ENCODE results near the gene ATP6V0D1. TPM values are rescaled to one million over a fixed set of nuclear protein-coding genes. Genes with fewer than 3 reads are reported as not detected.
"Not testable (repeated sequence)": the region's sequence is repeated elsewhere in the genome, so short reads cannot be mapped to it uniquely, and the experiment has no call there.

The ATP6V0D1 gene
- total RNA-seq, 4 donors from 2014 or later = 103 to 131 (median 119) TPM

DNA sequence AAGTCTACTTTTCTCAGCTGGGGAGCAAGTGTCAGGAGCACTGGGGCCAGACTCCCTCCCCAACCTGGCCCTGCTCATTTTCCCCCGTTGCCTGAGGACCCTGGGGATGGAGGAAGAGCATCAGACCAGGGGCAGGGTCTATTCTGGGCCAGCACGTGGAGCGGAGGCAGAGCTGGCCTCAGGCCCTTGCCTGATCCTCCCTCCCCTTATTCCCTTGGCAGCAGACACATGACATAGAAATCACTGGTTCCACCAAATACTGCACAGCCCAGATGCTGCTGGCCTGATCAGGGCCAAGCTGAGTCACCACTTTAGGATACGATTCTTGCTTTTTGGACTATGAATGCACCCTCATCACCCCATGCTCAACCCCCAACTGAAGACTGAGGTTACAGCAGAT, 18.1 kb upstream of the ATP6V0D1 start:
- Histone ChIP-seq H3K9me3 (no peaks in the 10 kb centered on the region), H3K36me3 (peaks cover 0 to 21% (median 8%) of the 10 kb centered on the region in 4 donors), H3K4me3 (no peak overlapping the region), H3K4me1 (peaks cover 0 to 14% (median 10%) of the 10 kb centered on the region in 4 donors), H3K27ac (replicated peaks in 1 of 4) (peak overlapping the region in 1 of 4 donors; percentile 26), H3K27me3 (no peaks in the 10 kb centered on the region)
- intact Hi-C loops (cut with DNase I) = no loop called here
- 39% methylated on average over 3 of the region's 4 CpGs for WGBS
- TF ChIP-seq POLR2AphosphoS5 (IDR thresholded peaks at IDR 0.05) = no peak
- TF ChIP-seq EP300 (IDR thresholded peaks at IDR 0.05) = no peak
- TF ChIP-seq POLR2A (IDR thresholded peaks at IDR 0.05; ENCODE audit: low read depth) = no peak
- TF ChIP-seq, protein P1, sequence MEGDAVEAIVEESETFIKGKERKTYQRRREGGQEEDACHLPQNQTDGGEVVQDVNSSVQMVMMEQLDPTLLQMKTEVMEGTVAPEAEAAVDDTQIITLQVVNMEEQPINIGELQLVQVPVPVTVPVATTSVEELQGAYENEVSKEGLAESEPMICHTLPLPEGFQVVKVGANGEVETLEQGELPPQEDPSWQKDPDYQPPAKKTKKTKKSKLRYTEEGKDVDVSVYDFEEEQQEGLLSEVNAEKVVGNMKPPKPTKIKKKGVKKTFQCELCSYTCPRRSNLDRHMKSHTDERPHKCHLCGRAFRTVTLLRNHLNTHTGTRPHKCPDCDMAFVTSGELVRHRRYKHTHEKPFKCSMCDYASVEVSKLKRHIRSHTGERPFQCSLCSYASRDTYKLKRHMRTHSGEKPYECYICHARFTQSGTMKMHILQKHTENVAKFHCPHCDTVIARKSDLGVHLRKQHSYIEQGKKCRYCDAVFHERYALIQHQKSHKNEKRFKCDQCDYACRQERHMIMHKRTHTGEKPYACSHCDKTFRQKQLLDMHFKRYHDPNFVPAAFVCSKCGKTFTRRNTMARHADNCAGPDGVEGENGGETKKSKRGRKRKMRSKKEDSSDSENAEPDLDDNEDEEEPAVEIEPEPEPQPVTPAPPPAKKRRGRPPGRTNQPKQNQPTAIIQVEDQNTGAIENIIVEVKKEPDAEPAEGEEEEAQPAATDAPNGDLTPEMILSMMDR (IDR thresholded peaks at IDR 0.05) = no peak
- no peak for DNase-seq (ENCODE audit: extremely low spot score)

- no peaks in the 10 kb centered on the region for H3K9me3 ChIP-seq
- H3K4me1 ChIP-seq = peaks cover 17 to 35% (median 24%) of the 10 kb centered on the region in 4 donors
- WGBS = 86% methylated on average over 8 of the region's 8 CpGs
- no peaks in the 10 kb centered on the region for H3K27me3 ChIP-seq
- no peak overlapping the region for H3K4me3 ChIP-seq
- intact Hi-C loops (cut with DNase I) = no loop called here
- H3K27ac ChIP-seq (replicated peaks in 1 of 4) = peak overlapping the region; percentile 46 to 76 (median 54)
- no peak for DNase-seq (ENCODE audit: extremely low spot score)
- H3K36me3 ChIP-seq = peaks cover 0 to 10% (median 0%) of the 10 kb centered on the region in 4 donors
- TF ChIP-seq EP300 (IDR thresholded peaks at IDR 0.05) = no peak
- TF ChIP-seq POLR2AphosphoS5 (IDR thresholded peaks at IDR 0.05) = no peak
- no peak for TF ChIP-seq POLR2A (IDR thresholded peaks at IDR 0.05; ENCODE audit: low read depth)
- TF ChIP-seq, protein P1 (IDR thresholded peaks at IDR 0.05) = no peak
Observed at GRCh38 chr16:67490335-67491096, 9.6 kb upstream of the ATP6V0D1 start.

DNA sequence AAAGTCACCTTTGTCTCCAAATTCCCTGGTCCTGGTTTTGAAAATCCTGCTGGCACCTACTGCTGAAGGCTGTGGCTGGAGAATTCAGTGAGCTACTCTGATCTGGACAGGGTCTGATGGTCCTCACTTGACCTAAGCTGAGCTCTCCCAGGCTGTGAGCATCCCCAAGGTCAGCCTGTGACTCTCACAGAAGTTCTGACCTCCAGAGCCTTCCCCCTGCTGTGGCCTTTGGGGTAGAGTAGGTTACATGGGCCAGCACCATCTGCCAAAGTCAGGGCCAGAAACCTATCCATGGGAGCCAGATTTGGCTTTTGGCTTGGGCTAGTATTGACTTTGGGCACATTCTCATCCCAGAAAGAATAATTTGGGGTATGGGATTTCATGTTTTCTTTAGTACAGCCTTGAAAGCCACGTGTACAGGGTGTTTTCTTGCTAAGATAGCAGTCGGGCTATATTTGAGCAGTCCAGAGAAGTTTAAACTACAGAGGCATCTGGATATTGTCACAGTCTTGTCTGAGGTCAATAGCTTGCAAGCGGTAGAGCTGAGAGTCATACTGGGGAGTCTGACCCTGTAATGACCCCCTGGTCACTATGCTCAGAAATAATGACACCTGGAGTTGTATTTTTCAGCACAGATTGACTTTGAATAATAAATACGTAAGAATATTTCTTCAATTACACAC, 8.6 kb upstream of the ATP6V0D1 start:
- Histone ChIP-seq H3K27me3 (no peaks in the 10 kb centered on the region), H3K27ac (replicated peaks in 1 of 4) (peak overlapping the region; percentile 46 to 76 (median 54)), H3K36me3 (peaks cover 0 to 20% (median 9%) of the 10 kb centered on the region in 4 donors), H3K4me1 (peaks cover 17 to 35% (median 24%) of the 10 kb centered on the region in 4 donors), H3K9me3 (no peaks in the 10 kb centered on the region), H3K4me3 (no peak overlapping the region)
- no peak for DNase-seq (ENCODE audit: extremely low spot score)
- intact Hi-C loops (cut with DNase I) = no loop called here
- TF ChIP-seq POLR2AphosphoS5 (IDR thresholded peaks at IDR 0.05) (peak in 1 of 2 donors; percentile 15), EP300 (IDR thresholded peaks at IDR 0.05) (no peak)
- 39% methylated on average over 4 of the region's 4 CpGs for whole genome bisulfite sequencing

GRCh38 chr16:67487561-67487960, 6.6 kb upstream of the ATP6V0D1 start:
- Histone ChIP-seq H3K36me3 (peaks cover 0 to 24% (median 16%) of the 10 kb centered on the region in 4 donors), H3K4me1 (peaks cover 24 to 45% (median 28%) of the 10 kb centered on the region in 4 donors)
- H3K27ac ChIP-seq (replicated peaks in 1 of 4); H3K27me3 ChIP-seq; H3K9me3 ChIP-seq; H3K4me3 ChIP-seq; DNase-seq (ENCODE audit: extremely low spot score); intact Hi-C loops (cut with DNase I): not testable (repeated sequence)
- 82% methylated on average over 4 of the region's 4 CpGs for WGBS

- H3K4me1 ChIP-seq = peaks cover 30 to 48% (median 35%) of the 10 kb centered on the region in 4 donors
- no peak for DNase-seq (ENCODE audit: extremely low spot score)
- no peak overlapping the region for H3K27ac ChIP-seq (replicated peaks in 1 of 4)
- H3K36me3 ChIP-seq = peaks cover 0 to 17% (median 16%) of the 10 kb centered on the region in 4 donors
- H3K27me3 ChIP-seq = no peaks in the 10 kb centered on the region
- 38% methylated on average over 3 of the region's 3 CpGs for WGBS
- no peak overlapping the region for H3K4me3 ChIP-seq
- intact Hi-C loops (cut with DNase I) = no loop called here
- no peak for TF ChIP-seq POLR2A (IDR thresholded peaks at IDR 0.05; ENCODE audit: low read depth)
- no peak for TF ChIP-seq EP300 (IDR thresholded peaks at IDR 0.05)
- TF ChIP-seq POLR2AphosphoS5 (IDR thresholded peaks at IDR 0.05) = no peak
- TF ChIP-seq, protein P1 (IDR thresholded peaks at IDR 0.05) = no peak
- H3K9me3 ChIP-seq = no peaks in the 10 kb centered on the region
Observed at GRCh38 chr16:67486805-67487204, 5.8 kb upstream of the ATP6V0D1 start.
